Fibroblast of lung (primary cell): ENCODE results near the gene MYO1E. TPM values are rescaled to one million over a fixed set of nuclear protein-coding genes. Genes with fewer than 3 reads are reported as not detected.

Experiments
- DNase-seq, 2 donors: peaks; one replicate each; pipeline versions ENCODE4 v3.0.0 to v3.0.0-alpha.2; 2010; ENCODE audit warnings: low read depth in 2 of 2
- H2AFZ ChIP-seq: 2 replicates; pipeline ENCODE4 v1.5.1; 2012; ENCODE audit warnings: low read length, control low read depth, inconsistent platforms
- H3K27ac ChIP-seq: 2 replicates; pipeline ENCODE4 v1.5.1; 2011; ENCODE audit warnings: low read length, control low read depth; ENCODE audit not compliant: insufficient read depth
- H3K27me3 ChIP-seq: 2 replicates; pipeline ENCODE4 v1.5.1; 2011; ENCODE audit warnings: mild to moderate bottlenecking, low read length; ENCODE audit not compliant: control insufficient read depth, insufficient read depth
- H3K36me3 ChIP-seq: 2 replicates; pipeline ENCODE4 v1.5.1; 2011; ENCODE audit warnings: low read length; ENCODE audit not compliant: control insufficient read depth, insufficient read depth
- H3K4me1 ChIP-seq: 2 replicates; pipeline ENCODE4 v1.5.1; 2011; ENCODE audit warnings: low read length; ENCODE audit not compliant: control insufficient read depth, insufficient read depth; ENCODE audit errors: extremely low read depth
- H3K4me2 ChIP-seq: 2 replicates; pipeline ENCODE4 v1.5.1; 2011; ENCODE audit warnings: low read length, control low read depth; ENCODE audit not compliant: insufficient read depth; ENCODE audit errors: extremely low read depth
- H3K4me3 ChIP-seq, 4 experiments: fragments of 200-600 bp in 1 of 4; sonication (generic) in 1 of 4; replicated peaks in 1 of 4; 2 replicates each; pipeline ENCODE4 v1.5.1; 2011 to 2016; ENCODE audit warnings: low read length in 4 of 4, low read depth in 3 of 4, mild to moderate bottlenecking in 3 of 4, control low read depth in 2 of 4, inconsistent platforms in 1 of 4, mixed read lengths in 1 of 4; ENCODE audit not compliant: insufficient read depth in 1 of 4; ENCODE audit errors: control extremely low read depth in 1 of 4
- H3K79me2 ChIP-seq: 2 replicates; pipeline ENCODE4 v1.5.1; 2012; ENCODE audit warnings: mild to moderate bottlenecking, low read length, inconsistent platforms; ENCODE audit not compliant: control insufficient read depth, insufficient read depth
- H3K9ac ChIP-seq: 2 replicates; pipeline ENCODE4 v1.5.1; 2011; ENCODE audit warnings: mild to moderate bottlenecking, low read length, control low read depth; ENCODE audit not compliant: insufficient read depth
- H3K9me3 ChIP-seq: 2 replicates; pipeline ENCODE4 v1.5.1; 2012; ENCODE audit warnings: low read depth, low read length; ENCODE audit not compliant: control insufficient read depth, insufficient read depth
- H4K20me1 ChIP-seq: 2 replicates; pipeline ENCODE4 v1.5.1; 2011; ENCODE audit warnings: low read length; ENCODE audit not compliant: control insufficient read depth, insufficient read depth; ENCODE audit errors: extremely low read depth
- CTCF ChIP-seq, 2 donors: IDR thresholded peaks in 1 of 2; conservative IDR thresholded peaks in 1 of 2; 1 replicate in 1 of 2; 2 replicates in 1 of 2; pipeline ENCODE4 v1.5.1; 2011 to 2012; ENCODE audit warnings: low read length in 2 of 2, control low read depth in 1 of 2, inconsistent platforms in 1 of 2, low read depth in 1 of 2, mild to moderate bottlenecking in 1 of 2
- EZH2 ChIP-seq: IDR thresholded peaks from 2 replicates; pipeline ENCODE4 v1.5.1; 2012; ENCODE audit warnings: low read length, control low read depth, mild to moderate bottlenecking; ENCODE audit errors: missing control alignments
- polyA plus RNA-seq, 2 donors: library from polyadenylated mRNA; depleted of rRNA in 1 of 2; stranded (reverse) in 1 of 2; unstranded in 1 of 2; fragments of >200 nt; gene quantifications; 2 replicates each; pipeline ENCODE4 v1.2.1, GENCODE V29; 2011 to 2012; ENCODE audit warnings: missing spikeins in 1 of 2
- total RNA-seq: library from RNA; depleted of rRNA; stranded (reverse); fragments of >200 nt; gene quantifications from 2 replicates; pipeline ENCODE4 v1.2.1, GENCODE V29; 2014

Gene MYO1E
- total and polyA plus RNA-seq, 2 donors (not counting 1 experiment from before 2014, with no cell fraction given): 27.6 to 84.0 TPM

- H3K79me2 ChIP-seq: no peaks in the 10 kb centered on the region
- TF ChIP-seq CTCF (conservative IDR thresholded peaks at IDR 0.05 in 1 of 2, IDR thresholded peaks at IDR 0.05 in 1 of 2; ENCODE audit: low read depth in 1 of 2, low read length in 2 of 2): no peak
- no peak for TF ChIP-seq EZH2
Measured at GRCh38 chr15:59385171-59385570, 12.5 kb upstream of the MYO1E start.

GRCh38 chr15:59384507-59384906 lies 11.8 kb upstream of the MYO1E start:
- Histone ChIP-seq H3K27me3 (no peaks in the 10 kb centered on the region), H3K4me2 (no peak overlapping the region), H2AFZ (no peak overlapping the region), H3K79me2 (no peaks in the 10 kb centered on the region), H3K4me3 (no peak overlapping the region), H4K20me1 (no peaks in the 10 kb centered on the region), H3K9me3 (no peaks in the 10 kb centered on the region), H3K36me3 (no peaks in the 10 kb centered on the region), H3K27ac (no peak overlapping the region), H3K4me1 (peaks cover 6% of the 10 kb centered on the region), H3K9ac (no peak overlapping the region)
- no peak for TF ChIP-seq EZH2
- TF ChIP-seq CTCF (conservative IDR thresholded peaks at IDR 0.05 in 1 of 2, IDR thresholded peaks at IDR 0.05 in 1 of 2; ENCODE audit: low read depth in 1 of 2, low read length in 2 of 2): no peak
- no peak for DNase-seq

More at GRCh38 chr15:59385171-59385570, 12.5 kb upstream of the MYO1E start:
- H3K9ac ChIP-seq: no peak overlapping the region
- peaks cover 6% of the 10 kb centered on the region for H3K4me1 ChIP-seq
- H3K36me3 ChIP-seq: no peaks in the 10 kb centered on the region
- H4K20me1 ChIP-seq: no peaks in the 10 kb centered on the region
- H3K9me3 ChIP-seq: no peaks in the 10 kb centered on the region
- H3K27me3 ChIP-seq: no peaks in the 10 kb centered on the region
- H3K27ac ChIP-seq: no peak overlapping the region
- no peak for DNase-seq
- no peak overlapping the region for H2AFZ ChIP-seq
- H3K4me3 ChIP-seq: no peak overlapping the region
- H3K4me2 ChIP-seq: no peak overlapping the region

GRCh38 chr15:59380902-59381610 lies 8.4 kb upstream of the MYO1E start:
- Histone ChIP-seq H3K4me3 (no peak overlapping the region), H3K27ac (no peak overlapping the region), H3K9me3 (no peaks in the 10 kb centered on the region), H3K4me1 (peaks cover 6% of the 10 kb centered on the region), H2AFZ (no peak overlapping the region), H3K27me3 (no peaks in the 10 kb centered on the region), H3K9ac (no peak overlapping the region), H3K4me2 (no peak overlapping the region), H3K79me2 (no peaks in the 10 kb centered on the region), H3K36me3 (no peaks in the 10 kb centered on the region), H4K20me1 (no peaks in the 10 kb centered on the region)
- DNase-seq: no peak
- no peak for TF ChIP-seq CTCF (conservative IDR thresholded peaks at IDR 0.05 in 1 of 2, IDR thresholded peaks at IDR 0.05 in 1 of 2; ENCODE audit: low read depth in 1 of 2, low read length in 2 of 2)
- TF ChIP-seq EZH2: no peak
